GM10248 (cell line): ENCODE data around the gene PYGB.

Experiments
- CTCF ChIA-PET: fragments of 300-600 bp; sonication (Branson Sonifier 250); formaldehyde crosslinking; extraction: SDS; loops from one replicate; lab custom pipeline; 2021; ENCODE audit warnings: antibody characterized with exemption; lab: Yijun Ruan, JAX
- POLR2A ChIA-PET: fragments of 350-650 bp; sonication (Branson Sonifier 250); formaldehyde crosslinking; extraction: SDS; loops from one replicate; lab custom pipeline; 2020; ENCODE audit warnings: antibody characterized with exemption; lab: Yijun Ruan, JAX
- DNase-seq: peaks from one replicate; pipeline ENCODE4 v3.0.0; 2012; ENCODE audit errors: extremely low spot score
- TF ChIP-seq, protein P1 (sequence below): IDR thresholded peaks from 2 replicates; pipeline ENCODE4 v1.5.1; 2012; ENCODE audit warnings: mild to moderate bottlenecking, low read depth; ENCODE audit errors: extremely low read depth, missing control alignments, control extremely low read depth

Gene PYGB

DNA sequence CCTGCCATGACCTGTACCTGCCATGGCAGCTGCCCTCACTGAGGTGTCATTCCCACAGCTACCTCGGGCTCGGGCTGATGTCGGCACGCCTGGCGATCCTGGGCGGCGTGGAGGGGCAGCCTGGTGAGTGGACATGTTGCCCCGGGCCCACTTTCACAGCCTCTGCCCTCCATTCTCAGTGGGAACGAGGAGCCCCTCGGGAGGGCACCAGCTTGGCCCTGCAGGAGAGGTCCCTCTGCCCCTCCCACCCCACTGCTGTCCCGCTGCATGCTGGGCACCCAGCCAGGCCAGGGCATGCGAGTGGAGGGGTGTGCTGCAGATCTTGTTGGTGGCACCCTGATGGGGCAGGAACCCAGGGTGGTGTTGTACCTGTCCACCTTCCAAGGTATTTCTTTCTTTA lies 29.4 kb upstream of the PYGB start:
- POLR2A ChIA-PET, result no interaction called here
- TF ChIP-seq, protein P1, sequence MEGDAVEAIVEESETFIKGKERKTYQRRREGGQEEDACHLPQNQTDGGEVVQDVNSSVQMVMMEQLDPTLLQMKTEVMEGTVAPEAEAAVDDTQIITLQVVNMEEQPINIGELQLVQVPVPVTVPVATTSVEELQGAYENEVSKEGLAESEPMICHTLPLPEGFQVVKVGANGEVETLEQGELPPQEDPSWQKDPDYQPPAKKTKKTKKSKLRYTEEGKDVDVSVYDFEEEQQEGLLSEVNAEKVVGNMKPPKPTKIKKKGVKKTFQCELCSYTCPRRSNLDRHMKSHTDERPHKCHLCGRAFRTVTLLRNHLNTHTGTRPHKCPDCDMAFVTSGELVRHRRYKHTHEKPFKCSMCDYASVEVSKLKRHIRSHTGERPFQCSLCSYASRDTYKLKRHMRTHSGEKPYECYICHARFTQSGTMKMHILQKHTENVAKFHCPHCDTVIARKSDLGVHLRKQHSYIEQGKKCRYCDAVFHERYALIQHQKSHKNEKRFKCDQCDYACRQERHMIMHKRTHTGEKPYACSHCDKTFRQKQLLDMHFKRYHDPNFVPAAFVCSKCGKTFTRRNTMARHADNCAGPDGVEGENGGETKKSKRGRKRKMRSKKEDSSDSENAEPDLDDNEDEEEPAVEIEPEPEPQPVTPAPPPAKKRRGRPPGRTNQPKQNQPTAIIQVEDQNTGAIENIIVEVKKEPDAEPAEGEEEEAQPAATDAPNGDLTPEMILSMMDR, result no peak
- DNase-seq, result no peak
- CTCF ChIA-PET, result interaction anchor here (0.9 kb wide), 1 partner anchor 23 kb away, joined by 3 read pairs; the partner anchor contains the start of gene ENTPD6

DNA sequence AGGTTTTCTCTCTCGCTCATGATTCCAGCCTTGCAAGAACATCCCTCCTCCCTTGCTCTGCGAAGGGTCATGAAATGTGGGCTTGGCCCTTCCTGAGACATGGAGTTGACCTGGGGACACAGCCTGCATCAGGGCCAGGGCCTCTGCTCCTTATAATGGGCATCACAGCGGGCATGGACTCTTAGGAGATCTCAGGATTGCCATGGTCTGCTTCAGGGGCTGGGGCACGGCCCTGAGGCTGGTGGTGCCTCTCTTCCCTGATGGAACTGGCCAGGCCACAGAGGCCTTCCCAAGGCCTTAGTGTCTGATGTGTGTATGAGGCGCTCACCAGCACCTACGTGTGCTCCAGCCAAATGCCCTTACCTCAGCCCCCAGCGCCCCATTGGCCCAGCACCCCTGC lies 28.5 kb upstream of the PYGB start:
- no peak for DNase-seq
- CTCF ChIA-PET, result no interaction called here
- POLR2A ChIA-PET, result no interaction called here
- TF ChIP-seq, protein P1, result no peak

DNA sequence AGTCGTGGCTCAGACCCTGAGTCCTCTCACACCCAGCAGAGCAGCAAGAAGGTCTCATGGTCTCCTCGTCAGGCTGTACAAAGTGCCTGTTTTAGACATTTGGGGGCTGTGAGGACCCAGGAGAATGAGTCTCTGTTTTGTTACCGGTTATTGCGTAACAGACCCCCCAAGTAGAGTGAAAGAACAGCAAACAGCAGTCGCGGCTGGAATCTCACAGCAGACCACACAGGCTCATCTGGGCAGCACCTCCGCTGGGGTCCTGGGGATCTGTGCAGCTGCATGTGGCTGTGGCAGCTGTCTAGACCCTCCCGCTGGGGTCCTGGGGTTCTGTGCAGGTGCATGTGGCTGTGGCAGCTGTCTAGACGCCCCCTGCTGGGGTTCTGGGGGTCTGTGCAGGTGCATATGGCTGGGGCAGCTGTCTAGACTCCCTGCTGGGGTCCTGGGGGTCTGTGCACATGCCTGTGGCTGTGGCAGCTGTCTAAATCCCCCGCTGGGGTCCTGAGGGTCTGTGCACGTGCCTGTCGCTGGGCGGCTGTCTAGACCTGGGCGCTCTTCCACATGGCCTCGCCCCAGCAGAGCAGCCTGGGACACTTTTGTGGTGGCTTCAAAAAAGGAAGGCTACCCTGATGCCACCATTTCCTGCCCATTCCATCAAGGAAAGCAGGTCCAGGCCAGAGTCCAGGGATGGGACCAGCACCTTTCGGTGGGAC lies 27.7 kb upstream of the PYGB start:
- CTCF ChIA-PET, result interaction anchor here (2.1 kb wide), 1 partner anchor 9 kb away, joined by 6 read pairs; no protein-coding TSS in a partner anchor
- TF ChIP-seq, protein P1, result peak; percentile 25
- DNase-seq, result no peak
- POLR2A ChIA-PET, result no interaction called here

DNA sequence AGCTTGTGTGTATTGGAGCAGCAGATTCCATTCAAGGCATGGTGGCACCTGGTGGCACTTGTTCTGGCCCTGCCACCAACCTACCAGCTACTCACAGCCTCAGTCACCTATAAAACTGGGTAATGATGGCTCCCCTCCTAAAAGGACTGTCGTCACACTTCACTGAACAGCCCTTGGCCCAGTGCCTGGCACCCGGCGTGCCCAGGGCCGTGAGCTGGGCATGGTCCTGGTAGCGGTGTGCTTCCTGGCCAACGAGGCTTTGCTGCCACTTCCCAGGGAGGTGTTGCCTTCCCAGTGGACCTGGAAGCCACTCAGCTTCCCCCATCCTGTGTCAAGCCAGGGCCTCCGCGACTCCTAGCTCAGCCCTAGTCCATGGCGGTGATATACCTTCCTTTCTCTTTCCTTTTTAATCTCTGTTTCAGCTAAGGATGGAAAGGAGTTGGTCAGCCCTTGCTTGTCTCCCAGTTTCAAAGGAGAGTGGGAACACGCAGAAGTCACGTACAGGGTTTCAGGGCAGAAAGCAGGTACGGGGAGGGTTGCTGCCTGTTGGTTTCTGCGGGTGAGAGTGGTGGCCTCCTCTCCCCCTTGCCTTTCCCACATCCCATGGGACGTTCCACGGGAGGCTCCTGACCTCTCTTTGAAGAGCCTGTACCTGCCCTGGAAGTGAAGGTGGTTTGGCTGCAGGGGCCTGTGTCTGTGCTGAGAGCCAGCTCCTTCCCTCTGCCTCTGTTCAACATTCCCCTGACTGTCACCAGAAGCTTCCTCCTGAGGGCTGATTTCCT lies 26.9 kb upstream of the PYGB start:
- DNase-seq, result no peak
- TF ChIP-seq, protein P1, result no peak
- CTCF ChIA-PET, result interaction anchor here (2.1 kb wide), 1 partner anchor 10 kb away, joined by 6 read pairs; no protein-coding TSS in a partner anchor
- POLR2A ChIA-PET, result no interaction called here

DNA sequence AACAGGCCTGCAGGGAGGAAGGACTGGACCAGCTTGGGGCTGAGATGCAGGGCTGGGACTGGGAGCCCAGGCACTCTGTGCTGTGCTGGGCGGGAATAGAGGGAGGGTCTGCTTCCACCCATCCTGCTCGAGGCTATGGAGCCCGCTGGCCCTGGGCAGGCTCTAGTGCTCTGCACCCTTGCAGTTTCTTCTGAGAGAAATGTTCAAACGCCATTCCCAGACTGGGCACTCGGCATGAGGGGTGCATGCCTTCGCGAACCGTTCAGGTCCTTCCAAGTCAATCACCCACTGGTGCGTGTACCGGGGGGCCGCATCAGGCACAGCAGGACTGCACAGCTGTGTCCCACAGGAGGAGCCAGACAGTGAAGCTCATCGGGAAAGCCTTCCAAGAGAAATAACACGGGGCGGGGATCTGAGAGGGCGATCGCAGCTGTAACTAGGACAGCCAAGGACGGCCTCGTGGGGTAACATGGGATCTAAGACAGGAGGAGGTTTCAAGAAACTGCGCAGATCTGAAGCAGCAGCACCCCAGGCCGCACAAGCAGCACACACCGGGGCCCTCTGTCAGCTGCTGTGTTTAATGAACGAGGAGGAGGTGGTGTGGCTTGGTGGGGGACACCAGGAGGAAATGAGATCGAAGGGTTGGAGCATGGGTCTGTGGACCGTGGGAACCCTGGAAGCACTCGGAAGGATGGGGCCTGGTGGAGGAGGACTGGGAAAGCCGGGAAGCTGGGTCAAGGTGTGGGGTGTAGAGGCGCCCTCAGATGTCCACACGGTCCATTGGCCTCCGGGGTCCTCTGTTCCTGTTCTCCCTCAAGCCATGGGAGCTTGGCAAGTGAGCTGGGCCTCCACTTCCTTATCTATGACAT lies 26.1 kb upstream of the PYGB start:
- no peak for DNase-seq
- TF ChIP-seq, protein P1, result no peak
- CTCF ChIA-PET, result interaction anchor here (1.2 to 2.2 kb wide), 4 partner anchors 9 to 177 kb away, joined by 4 to 11 read pairs (median 6); no protein-coding TSS in a partner anchor
- POLR2A ChIA-PET, result no interaction called here
